GM18870 (cell line): Measurements from ENCODE around the gene CCDC85C.

Experiments used
- ATAC-seq: cut with Tn5 transposase; IDR thresholded peaks from one replicate; pipeline ENCODE4 v1.9.1; 2021; ENCODE audit warnings: moderate library complexity; ENCODE audit not compliant: unreplicated experiment

The CCDC85C gene

GRCh38 chr14:99542566-99542965, 61.4 kb downstream of the CCDC85C start:
- no peak for ATAC-seq

GRCh38 chr14:99541677-99542470, 62.1 kb downstream of the CCDC85C start:
- no peak for ATAC-seq

DNA sequence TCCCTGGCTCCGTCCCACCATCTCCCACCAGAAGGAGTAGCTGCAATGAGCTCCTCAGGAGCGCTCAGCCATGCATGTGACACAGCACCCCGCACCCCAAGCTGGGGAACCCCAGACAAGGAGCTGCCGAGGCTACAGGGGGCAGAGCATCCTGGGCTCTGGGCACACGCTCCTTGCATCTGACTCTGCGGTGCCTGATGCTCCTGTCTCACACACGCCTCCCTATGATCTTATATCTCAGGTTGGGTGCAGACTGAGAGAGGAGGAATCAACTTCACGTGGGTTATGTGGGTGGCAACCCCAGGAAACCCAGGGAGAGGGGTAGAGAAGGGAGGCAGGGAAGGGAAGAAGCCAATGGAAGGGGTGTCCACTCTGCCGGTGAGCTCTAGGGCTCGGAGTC, 62.8 kb downstream of the CCDC85C start:
- ATAC-seq: no peak

GRCh38 chr14:99540196-99541032, 63.6 kb downstream of the CCDC85C start:
- no peak for ATAC-seq

DNA sequence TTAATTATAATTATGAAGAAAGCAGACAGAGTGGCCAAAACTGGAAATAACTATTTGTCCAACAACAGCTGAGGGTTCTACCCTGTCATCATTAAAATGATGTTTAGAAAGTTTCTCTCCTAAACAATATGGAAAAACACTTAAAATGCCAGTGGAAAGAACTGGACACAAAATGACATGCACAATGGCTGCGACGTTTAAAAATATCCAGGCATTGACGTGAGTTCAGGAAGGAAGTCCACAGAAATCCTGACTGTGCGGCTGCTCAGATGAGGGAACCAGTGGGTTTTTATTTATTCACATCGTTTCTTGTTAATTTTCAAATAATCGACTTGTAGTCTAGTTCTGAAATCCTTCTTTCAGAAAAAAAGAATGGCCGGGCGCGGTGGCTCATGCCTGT, 64.5 kb downstream of the CCDC85C start:
- ATAC-seq: no peak

GRCh38 chr14:99538733-99539132, 65.3 kb downstream of the CCDC85C start:
- ATAC-seq: no peak

GRCh38 chr14:99538275-99538674, 65.7 kb downstream of the CCDC85C start:
- ATAC-seq: no peak

- no peak for ATAC-seq
Observed at GRCh38 chr14:99537399-99537798, 66.6 kb downstream of the CCDC85C start.

- ATAC-seq: no peak
Observed at GRCh38 chr14:99535908-99536778, 67.9 kb downstream of the CCDC85C start.

DNA sequence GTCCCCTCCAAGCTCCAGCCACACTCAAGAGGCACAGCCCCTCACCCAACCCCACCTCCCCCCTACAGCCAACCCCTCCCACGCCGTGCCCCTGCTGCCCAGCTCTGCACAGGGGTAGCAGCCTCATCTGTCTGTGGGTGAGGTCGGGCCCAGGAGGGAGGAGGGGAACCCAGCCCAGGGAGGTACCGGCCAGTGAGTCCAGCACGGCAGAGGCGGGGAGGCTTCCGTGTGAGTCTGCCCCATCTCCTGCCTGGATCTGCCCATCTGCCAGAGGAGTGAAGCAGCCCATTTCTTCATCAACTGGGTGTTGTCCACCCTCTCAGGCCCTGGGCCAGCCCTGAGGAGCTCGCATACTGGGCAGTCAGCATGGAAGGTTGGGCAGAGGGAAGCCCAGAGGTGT, 68.6 kb downstream of the CCDC85C start:
- no peak for ATAC-seq

GRCh38 chr14:99534863-99535262, 69.1 kb downstream of the CCDC85C start:
- ATAC-seq: no peak

GRCh38 chr14:99534333-99534732, 69.7 kb downstream of the CCDC85C start:
- no peak for ATAC-seq

- no peak for ATAC-seq
Observed at GRCh38 chr14:99532310-99532709, 71.7 kb downstream of the CCDC85C start.

GRCh38 chr14:99531251-99532096, 72.5 kb downstream of the CCDC85C start:
- ATAC-seq: no peak

- ATAC-seq: no peak
Observed at GRCh38 chr14:99530407-99531155, 73.4 kb downstream of the CCDC85C start.

- no peak for ATAC-seq
Observed at GRCh38 chr14:99529899-99530298, 74.1 kb downstream of the CCDC85C start.

DNA sequence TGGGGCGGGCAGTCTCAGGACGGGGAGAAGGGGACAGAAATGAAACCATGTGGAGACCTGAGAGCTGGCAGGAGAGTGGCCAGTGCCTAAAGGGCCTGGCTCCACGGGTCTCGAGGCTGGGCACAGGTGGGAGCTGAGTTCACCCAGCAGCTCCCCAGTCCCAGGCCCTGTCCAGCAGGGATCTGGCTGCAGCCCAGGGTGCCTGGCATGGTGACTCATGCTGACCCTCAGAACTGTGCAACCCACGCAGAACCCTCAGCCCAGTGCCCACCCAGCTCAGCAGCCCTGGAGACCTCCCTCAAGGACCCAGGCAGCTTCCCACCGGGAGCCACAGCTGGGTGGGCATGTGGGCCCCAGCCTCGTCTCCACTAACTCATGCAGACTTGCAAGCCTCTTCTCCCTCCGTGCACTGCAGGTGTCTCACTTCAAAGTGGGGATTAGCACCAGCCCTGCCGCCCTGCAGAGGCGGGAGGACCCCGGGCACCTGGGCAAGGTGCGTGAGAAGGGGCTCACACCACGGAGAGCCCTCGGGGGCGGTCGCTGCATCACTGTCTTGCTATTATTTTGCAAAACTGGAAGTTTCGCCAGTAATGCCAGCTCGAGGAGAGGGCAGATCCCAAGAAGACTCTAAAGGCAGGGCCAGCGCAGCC, 76.5 kb downstream of the CCDC85C start:
- ATAC-seq: no peak

GRCh38 chr14:99527026-99527425, 77.0 kb downstream of the CCDC85C start:
- no peak for ATAC-seq

GRCh38 chr14:99525699-99526080, 78.3 kb downstream of the CCDC85C start:
- no peak for ATAC-seq
